ENCODE results near the gene C16orf54.
"Not testable (repeated sequence)": the region's sequence is repeated elsewhere in the genome, so short reads cannot be mapped to it uniquely, and the experiment has no call there.

C16orf54 gene

DNA sequence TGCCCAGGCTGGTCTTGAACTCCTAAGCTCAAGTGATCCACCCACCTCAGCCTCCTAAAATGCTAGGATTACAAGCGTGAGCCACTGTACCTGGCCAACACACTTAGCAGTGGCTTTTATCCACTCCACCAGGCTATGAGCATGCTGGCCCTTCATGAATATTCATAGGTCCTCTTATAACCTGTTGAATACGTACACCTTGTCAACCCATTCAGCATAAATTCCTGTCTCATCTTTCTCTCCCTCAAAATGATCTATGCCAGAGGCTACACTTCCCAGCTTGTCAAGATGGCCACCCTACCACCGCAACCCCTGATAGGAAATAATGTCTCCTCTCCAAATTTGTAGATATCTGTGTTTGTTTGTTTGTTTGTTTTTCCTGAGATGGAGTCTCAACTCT is 21.3 kb upstream of the C16orf54 start:
- DNase-seq (ENCODE audit: low spot score) = no peak

DNA sequence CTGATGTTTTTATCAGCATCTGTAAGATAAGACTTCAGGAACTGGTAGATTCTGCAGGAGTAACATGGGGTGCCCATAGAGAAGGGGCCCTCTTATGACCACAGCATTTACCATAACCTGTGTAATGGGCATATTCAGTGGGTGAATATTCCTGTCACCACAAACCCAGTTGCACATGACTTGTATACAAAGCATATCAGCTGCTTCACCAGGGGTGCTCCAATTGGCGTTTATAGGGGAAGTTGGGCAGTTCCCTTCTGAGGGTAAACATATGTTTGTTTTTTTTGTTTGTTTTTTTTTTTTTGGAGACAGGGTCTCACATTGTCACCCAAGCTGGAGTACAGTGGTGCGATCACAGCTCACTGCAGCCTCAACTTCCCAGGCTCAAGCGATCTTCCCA is 20.8 kb upstream of the C16orf54 start:
- no peak for DNase-seq (ENCODE audit: low spot score)

DNA sequence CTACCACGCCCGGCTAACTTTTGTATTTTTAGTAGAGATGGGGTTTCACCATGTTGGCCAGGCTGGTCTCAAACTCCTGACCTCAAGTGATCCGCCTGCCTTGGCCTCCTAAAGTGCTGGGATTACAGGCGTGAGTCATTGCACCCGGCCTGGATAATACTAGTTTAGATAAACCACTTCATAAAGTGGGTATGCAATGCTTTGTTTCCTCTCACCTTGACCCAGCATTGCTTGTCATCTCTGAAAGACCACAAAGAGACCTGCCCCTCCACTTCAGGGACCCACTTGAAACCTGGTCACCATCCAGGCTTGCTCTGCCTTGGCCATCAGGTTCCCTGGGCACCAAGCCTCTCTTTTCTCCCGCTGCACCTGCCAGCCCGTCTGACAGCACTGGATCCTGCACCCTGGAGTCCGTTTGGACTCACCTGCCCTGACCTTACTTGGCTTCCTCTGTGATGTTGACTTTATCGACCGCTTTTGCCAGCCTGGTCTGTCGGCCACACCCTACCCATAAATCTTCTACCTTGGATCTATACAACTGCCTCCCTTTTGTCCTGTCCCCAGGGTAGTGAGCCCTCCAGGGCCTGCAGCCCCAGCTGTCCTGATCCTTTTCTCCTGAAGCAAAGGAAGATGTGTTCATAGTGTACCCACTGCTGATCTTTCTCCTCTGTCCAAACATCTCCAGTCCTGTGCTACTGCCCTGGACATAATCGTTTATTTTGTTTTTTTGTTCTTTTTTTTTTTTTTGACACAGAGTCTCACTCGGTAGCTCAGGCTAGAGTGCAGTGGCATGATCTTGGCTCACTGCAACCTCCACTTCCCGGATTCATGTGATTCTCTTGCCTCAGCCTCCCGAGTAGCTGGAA is 19.6 kb upstream of the C16orf54 start:
- DNase-seq (ENCODE audit: low spot score) = no peak

DNA sequence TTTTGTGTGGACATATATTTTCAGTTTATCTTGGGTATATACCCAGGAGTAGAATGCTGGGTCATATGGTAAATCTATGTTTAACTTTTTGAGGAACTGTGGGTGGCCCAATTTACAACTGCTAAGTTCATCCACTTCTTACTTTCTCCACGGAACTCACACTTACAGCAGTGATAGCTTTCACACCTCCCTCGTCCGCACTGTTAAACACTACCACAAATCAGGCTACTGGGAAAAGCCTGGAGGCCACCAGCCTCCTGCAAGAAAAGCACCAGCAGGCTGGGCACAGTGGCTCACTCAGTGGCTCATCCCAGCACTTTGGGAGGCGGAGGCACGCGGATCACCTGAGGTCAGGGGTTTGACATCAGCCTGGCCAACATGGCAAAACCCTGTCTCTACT is 17.5 kb upstream of the C16orf54 start:
- no peak for DNase-seq (ENCODE audit: low spot score)

DNA sequence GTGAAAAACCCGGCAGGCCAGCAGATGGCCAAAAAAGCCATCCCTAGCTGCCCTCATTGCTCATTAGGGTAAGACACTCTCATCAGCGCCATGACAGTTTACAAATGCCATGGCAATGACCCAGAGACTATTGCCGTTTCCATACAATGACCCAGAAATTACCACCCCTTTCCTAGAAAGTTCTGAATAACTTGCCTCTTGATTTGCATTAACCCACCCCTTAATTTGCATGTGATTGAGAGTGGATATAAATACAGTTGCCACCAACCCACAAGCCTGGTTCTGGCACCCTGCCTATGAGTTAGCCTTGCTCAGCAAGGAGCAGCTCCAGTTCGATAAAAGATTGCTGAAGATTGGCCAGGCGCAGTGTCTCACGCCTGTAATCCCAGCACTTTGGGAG is 16.1 kb upstream of the C16orf54 start:
- DNase-seq (ENCODE audit: low spot score) = no peak

DNA sequence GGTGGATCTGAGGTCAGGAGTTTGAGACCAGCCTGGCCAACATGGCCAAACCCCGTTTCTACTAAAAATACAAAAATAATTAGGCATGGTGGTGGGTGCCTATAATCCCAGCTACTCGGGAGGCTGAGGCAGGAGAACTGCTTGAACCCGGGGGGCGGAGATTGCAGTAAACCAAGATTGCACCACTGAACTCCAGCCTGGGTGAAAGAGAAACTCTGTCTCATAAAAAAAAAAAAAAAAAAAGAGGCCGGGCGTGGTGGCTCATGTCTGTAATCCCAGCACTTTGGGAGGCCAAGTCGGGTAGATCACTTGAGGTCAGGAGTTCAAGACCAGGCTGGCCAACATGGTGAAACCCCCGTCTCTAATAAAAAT is 15.5 kb upstream of the C16orf54 start:
- DNase-seq (ENCODE audit: low spot score) = not testable (repeated sequence)

DNA sequence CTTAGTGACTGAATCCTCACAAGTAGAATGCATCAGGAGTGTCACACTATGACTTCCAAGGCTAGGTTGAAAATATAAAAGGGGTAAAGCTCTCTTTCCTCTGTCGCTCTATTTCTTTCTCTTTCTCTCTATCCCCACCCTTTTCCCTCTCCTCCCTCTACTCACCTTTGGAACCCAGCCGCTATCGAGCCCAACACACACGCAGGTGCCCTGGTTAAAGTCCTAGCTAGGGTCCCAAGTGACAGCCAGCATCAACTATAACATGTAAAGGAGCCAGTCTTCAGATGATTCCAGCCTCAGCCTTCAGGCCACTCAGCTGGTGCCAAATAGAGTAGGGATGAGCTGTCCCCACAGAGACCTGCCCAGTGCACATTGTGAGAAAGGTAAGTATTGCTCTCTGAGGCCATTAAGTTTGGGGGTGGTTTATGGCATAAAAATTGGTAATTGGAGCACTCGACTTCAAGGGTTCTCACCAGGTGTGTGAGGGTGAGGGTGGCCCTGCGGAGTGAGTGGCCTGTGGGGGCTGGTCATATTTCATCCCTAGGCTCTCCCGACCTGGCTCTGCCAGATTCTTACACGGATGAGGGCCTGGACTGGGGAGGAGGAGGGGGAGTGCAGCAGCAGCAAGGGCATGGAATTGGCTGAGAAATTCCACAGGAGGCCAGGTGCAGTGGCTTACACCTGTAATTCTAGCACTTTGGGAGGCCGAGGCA is 14.9 kb upstream of the C16orf54 start:
- DNase-seq (ENCODE audit: low spot score) = no peak

DNA sequence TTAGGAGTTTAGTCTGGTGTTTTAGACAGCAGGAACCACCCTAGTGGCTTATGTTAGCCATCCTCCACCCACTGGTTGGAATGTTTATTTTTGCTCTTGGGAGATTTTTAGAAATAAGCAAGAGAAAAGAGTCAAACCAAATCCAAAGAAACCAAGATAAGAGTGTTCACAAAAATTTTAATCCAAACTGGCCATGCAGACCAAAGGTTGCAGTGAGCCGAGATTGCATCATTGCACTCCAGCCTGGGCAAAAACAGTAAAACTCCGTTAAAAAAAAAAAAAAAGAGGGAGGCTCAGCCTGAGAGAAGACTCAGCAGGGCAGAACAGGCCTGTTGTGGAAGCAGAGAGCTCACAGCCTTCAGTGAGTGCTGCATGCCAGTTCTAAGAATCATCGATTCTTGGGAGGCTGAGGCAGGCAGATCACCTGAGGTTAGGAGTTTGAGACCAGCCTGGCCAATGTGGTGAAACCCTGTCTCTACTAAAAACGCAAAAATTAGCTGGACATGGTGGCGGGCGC is 12.2 kb upstream of the C16orf54 start:
- no peak for DNase-seq (ENCODE audit: low spot score)

DNA sequence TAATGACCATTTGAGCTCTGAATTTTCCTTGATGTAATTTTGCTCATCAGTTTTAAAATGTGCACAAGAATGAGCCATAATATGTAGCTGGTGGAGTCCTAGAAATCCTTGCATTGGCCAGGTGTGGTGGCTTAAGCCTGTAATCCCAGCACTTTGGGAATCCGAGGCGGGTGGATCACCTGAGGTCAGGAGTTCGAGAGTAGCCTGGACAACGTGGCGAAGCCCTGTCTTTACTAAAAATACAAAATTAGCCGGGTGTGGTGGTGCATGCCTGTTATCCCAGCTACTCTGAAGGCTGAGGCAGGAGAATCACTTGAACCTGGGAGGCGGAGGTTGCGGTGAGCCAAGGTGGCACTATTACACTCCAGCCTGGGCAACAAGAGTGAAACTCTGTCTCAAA is 11.3 kb upstream of the C16orf54 start:
- not testable (repeated sequence) for DNase-seq (ENCODE audit: low spot score)

DNA sequence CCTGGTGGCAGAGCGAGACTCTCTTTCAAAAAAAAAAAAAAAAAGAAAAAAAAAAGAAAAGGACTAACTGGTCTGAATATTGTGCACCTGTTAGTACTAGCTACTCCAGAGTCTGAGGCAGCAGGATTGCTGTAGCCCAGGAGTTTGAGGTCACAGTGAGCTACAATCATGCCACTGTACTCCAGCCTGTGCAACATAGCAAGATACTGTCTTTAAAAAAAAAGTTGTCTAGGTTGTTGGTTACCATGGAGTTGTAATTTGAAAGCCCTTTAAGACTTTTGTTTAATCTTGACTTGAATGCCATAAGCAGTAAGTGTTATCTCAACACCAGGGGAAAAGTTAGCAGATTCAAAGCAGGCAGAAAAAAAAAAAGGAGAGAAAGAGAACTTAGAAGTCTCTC is 10.9 kb upstream of the C16orf54 start:
- DNase-seq (ENCODE audit: low spot score) = no peak

DNA sequence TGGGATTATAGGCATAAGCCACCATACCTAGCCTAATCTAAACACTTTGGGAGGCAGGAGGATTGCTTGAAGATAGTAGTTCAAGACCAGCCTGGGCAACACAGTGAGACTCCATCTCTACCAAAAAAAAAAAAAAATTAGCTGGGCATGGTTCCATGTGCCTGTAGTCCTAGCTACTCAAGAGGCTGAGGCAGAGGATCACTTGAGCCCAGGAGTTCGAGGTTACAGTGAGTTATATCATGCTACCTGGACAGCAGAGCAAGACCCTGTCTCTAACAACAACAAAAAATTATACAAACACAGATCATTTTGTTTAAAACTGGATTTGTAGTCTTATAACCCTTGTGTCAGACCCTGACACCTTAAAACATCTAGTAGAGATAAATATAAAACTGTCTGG is 7.7 kb upstream of the C16orf54 start:
- DNase-seq (ENCODE audit: low spot score) = no peak

DNA sequence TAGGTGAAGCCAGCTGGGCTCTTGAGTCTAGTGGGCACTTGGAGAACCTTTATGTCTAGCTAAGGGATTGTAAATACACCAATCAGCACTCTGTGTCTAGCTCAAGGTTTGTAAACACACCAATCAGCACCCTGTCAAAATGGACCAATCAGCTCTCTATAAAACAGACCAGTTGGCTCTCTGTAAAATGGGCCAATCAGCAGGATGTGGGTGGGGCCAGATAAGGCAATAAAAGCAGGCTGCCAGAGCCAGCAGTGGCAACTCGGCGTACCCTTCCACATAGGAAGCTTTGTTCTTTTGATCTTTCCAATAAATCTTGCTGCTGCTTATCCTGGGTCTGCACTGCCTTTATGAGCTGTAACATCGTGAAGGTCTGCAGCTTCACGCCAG is 3.0 kb upstream of the C16orf54 start:
- not testable (repeated sequence) for DNase-seq (ENCODE audit: low spot score)

DNA sequence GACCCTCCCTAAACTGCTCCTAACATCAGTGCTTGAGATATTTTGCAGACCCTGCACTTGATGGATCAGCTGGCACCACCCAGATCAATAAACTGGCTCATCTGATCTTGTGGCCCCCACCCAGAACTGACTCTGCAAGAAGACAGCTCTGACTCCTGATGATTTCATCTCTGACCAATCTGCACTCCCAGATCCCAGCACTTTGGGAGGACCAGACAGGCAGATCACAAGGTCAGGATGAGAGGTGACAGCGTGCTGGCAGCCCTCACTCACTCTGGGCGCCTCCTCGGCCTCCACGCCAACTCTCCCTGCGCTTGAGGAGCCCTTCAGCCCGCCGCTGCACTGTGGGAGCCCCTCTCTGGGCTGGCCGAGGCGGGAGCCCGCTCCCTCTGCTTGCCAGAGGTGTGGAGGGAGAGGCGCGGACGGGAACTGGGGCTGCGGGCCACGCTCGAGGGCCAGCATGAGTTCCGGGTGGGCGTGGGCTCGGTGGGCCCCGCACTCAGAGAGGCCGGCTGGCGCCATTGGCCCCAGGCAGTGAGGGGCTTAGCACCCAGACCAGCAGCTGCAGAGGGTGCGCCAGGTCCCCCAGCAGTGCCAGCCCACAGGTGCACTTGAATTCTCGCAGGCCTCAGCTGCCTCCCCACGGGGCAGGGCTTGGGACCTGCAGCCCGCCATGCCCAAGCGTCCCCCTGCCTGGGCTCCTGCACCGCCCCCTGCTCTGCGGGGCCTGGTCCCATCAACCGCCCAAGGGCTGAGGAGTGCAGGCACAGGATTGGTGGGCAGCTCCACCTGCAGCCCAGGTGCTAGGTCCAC is 2.4 kb upstream of the C16orf54 start:
- DNase-seq (ENCODE audit: low spot score) = no peak

DNA sequence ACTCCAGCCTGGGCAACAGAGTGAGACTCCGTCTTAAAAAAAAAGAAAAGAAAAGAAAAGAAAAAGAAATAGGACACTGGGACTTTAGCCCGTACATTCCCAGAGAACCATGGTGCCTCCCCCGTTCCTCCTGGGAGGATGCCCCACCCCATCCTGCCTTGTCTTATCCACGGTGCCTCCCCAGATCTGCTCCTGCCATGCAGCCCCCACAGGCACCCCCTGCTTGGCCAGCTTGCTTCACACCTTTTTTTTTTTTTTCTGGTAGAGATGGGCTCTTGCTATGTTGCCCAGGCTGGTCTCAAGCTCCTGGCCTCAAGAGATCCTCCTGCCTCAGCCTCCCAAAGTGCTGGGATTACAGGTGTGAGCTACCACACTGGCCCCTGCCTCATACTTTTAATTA is 728 bp upstream of the C16orf54 start:
- DNase-seq (ENCODE audit: low spot score) = not testable (repeated sequence)

DNA sequence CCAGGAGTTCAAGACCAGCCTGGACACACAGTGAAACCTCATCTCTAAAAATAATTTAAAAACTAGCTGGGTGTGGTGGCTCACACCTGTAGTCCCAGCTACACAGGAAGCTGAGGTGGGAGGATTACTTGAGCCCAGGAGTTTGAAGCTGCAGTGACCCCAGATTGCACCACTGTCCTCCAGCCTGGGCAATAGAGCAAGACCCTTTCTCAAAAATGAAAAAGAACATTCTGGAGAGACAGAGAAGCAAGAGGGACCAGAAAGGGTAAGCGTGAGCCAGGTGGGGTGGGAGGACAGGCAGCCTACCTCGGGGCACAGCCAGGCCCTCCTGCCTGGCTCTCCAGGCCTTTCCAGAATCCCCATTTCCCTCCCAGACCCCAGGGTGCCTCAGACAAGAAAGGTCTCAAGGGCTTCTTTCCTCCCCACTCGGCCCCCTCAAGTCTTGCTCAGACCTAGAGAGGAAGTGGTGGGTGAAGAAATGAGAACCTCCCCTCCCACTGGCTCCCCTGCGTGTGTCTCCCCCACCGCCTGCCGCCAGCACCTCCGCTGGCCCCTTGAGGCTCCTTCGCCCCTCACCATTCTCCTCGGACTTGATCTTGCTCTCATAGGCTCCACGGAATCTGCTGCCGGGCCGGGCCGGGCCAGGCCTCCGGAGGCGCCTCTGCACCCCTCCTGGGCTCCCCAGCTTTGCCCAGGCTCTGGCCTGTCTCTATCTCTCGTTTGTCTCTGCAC is 503 bp downstream of the C16orf54 start:
- peak; percentile 67 for DNase-seq (ENCODE audit: low spot score)

DNA sequence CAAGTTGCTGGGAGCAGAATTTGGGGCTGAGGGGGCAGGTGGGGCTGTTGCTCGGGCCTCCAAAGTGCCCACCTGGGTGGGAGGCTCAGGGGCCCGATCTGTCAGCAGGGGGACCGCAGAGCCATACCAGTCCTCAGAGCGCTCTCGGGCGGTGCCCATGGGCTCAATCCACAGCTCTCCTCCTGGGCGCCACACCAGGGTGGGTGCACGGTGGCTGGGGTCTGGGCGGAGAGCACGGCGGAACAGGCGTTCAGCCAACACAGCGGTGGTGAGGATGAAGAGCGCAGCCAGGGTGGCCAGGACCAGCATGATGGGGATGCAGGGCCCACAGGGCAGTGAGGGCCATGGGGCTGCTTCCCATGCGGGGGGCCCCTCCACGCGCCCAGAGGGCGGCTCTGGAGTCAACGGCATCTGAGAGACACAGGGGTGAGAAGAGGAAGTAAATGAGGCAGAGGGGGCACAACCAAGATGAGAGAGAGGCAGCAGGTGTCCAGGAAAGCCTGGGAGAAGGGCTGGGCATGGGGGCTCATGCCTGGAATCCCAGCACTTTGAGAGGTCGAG is 1.2 kb downstream of the C16orf54 start:
- DNase-seq (ENCODE audit: low spot score) = peak; percentile 7

DNA sequence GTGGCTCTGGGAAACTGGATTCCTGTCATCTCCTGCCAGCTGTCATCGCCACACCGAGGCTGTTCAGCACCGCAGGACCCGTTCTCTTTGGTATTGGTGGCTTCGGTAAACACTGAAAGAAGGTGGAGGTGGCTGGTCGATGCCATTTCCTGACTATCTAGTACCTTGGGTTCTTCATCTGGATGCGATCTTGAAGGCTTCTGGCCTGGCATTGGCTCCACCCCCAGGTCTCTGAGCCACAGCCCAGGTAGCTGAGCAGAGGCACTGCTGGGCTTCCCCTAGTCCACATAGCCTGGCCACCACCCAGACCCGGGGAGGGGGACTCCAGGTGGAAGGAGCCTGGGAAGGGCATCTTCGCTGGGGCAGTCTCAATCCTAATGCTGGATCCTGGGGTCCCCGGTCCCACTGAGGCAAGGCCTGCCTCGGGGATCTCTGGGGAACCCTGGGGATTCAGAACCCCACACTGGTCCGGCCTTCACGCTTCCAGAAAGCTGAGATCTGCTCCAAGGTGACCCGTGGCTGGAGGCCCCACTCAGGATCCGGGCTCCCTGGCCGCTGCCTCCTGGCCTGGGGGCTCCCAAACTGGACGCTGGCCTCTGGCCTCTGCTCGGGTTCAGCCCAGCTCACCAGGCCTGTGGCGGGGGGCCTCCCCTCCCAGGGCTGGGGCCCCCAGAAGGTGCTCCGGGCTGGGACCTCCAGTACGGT is 1.8 kb downstream of the C16orf54 start:
- DNase-seq (ENCODE audit: low spot score) = peak; percentile 61

DNA sequence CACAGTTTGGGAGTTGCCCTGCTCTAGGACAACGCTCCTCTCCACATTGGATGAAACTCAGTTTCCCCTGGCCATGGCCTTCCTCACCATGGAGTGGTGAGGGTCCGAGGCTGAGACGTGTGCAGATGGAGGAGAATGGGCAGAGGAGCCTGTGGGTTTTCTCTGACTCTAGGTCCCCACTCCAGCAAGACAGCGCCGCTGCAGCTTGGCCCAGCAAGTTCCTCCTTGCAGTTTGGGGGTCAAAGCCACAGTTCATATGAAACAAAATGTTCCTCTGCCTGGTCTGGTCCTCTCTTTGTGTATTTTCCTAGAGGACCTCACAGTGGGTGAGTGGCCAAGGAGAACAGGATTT is 2.3 kb downstream of the C16orf54 start:
- DNase-seq (ENCODE audit: low spot score) = no peak

DNA sequence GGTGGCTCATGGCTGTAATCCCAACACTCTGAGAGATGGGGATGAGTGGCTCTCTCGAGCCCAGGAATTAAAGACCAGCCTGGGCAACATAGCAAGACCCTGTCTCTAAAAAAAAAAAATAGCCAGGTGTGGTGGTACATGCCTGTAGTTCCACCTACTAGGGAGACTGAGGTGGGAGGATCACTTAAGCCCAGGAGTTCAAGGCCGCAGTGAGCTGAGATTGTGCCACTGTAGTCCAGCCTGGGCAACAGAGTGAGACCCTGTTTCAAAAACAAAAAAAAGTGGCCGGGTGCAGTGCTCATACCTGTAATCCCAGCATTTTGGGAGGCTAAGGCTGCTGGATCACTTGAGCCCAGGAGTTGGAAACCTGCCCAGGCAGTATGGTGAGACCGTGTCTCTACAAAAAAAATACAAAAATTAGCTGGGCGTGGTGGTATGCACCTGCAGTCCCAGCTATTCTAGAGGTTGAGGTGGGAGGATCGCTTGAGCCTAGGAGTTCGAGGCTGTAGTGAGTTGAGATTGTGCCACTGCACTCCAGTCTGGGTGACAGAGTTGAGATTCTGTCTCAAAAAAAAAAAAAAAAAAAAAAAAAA is 3.0 kb downstream of the C16orf54 start:
- no peak for DNase-seq (ENCODE audit: low spot score)

DNA sequence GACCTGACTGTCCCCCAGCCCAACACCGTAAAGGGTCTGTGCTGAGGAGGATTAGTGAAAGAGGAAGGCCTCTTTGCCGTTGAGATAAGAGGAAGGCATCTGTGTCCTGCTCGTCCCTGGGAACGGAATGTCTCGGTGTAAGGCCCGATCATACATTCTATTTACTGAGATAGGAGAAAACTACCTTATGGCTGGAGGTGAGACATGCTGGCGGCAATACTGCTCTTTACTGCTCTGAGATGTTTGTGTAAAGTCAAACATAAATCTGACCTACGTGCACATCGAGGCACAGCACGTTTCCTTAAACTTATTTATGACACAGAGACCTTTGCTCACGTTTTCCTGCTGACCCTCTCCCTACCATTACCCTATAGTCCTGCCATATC is 5.2 kb downstream of the C16orf54 start:
- DNase-seq (ENCODE audit: low spot score) = not testable (repeated sequence)

Data from CD4-positive, alpha-beta T cell treated with Interleukin-2 at 100 ng/mL for 4 hours (primary cell).